GM18526 (cell line): ENCODE measurements around the gene ID1.

Source experiments
- POLR2A ChIP-seq: IDR thresholded peaks from 3 replicates; pipeline ENCODE4 v1.6.1; 2011; ENCODE audit not compliant: insufficient read length; ENCODE audit errors: extremely low read depth

The ID1 gene

GRCh38 chr20:31570021-31570463 is 35.0 kb upstream of the ID1 start:
- no peak for TF ChIP-seq POLR2A

- TF ChIP-seq POLR2A = no peak
These were observed 34.1 kb upstream of the ID1 start for GRCh38 chr20:31570735-31571617.

DNA sequence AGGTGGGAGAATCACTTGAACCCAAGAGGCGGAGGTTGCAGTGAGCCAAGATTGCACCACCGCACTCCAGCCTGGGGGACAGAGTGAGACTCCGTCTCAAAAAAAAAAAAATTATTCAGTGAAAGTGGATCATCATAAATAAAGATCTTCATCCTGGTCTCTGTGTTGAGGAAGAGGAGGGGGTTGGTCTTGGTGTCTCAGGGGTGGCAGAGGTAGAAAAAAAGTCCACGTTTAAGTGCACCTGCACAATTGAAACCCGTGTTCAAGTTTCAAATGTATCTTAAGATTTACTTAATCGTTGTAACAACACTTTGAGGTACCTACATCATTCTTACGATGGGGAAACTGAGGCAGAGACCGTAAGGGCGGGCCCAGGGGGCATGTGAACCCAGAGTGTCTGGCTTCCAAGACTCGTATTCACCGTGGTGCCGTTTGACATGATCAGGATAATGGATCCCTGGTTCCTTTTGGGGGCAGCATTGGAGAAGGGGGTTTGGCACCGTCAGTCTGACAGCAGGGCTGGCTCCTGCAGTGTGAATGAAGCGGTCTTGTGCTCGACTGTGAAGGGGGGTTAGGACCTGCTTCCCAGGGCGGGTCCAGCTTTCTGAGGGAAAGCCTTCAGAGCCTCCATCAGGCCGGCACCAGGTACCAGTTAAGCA is 32.9 kb upstream of the ID1 start:
- no peak for TF ChIP-seq POLR2A

GRCh38 chr20:31572701-31573554 is 32.2 kb upstream of the ID1 start:
- TF ChIP-seq POLR2A = peak; percentile 77

DNA sequence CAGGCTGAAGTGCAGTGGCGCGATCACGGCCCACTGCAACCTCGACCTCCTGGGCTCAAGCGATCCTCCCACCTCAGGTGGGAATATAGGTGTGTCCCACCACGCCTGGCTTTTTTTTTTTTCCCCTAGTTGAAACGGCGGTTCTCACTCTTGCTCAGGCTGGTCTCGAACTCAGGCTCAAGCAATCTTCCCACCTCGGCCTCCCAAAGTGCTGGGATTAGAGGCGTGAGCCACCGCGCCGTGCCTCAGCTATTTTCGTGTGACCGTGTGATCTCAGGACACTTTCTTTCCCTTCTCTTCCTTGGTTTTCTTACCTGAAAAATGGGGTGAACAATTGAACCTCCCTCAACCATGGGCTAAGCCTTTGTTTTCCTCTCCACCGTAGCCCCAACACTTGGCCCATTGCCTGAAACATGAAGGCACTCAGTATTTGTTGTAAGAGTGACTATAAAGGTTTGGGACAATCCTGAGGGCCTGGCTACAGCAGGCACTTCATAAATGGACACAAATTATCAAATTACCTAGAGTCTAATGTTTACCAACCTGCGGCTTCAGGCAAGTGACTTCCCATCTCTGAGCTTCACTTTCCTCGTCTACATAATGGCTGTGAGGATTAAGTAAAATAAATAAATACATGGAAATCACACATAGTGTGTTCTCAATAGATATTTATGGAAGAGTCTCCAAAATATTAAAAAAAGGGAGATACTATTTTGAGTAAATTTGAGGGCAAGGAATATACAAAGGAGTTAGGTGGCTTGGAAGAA is 31.4 kb upstream of the ID1 start:
- TF ChIP-seq POLR2A = no peak

DNA sequence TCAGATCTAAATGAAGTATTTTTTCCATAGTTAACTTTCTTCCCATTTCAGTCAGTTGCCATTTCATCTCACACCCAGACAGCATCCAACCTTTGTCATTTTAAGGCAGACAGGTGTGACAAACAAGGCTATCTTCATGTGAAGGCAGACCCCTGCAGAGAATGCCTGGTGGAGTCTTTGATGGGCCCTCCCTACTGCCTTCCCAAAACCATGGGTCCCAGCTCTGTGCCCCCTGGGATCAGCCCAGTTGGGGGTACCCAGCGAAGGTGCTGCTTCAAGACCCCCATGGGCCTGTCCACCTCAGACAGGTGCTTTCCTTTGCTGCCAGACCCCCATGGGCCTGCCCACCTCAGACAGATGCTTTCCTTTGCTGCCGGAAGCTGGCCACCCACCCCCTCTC is 28.3 kb upstream of the ID1 start:
- no peak for TF ChIP-seq POLR2A

DNA sequence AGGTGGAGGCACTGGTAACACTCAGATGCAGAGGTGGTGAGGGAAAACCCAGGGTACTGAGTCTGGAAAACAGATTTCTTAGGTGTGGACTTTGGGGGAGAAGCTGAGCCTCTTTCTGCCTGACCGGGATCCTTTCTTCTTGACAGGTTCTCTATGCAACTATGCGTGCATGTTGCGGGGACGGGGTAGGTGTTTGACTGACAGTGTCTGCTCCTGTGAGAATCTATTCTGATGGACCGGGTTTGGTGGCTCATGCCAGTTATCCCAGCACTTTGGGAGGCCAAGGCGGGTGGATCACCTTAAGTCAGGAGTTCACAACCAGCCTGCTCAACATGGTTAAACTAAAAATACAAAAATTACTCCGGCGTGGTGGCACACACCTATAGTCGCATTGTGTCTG is 27.9 kb upstream of the ID1 start:
- no peak for TF ChIP-seq POLR2A

- no peak for TF ChIP-seq POLR2A
These were observed 26.5 kb upstream of the ID1 start for GRCh38 chr20:31578448-31579138.

- no peak for TF ChIP-seq POLR2A
These were observed 25.8 kb upstream of the ID1 start for GRCh38 chr20:31579245-31579644.

- no peak for TF ChIP-seq POLR2A
These were observed 24.4 kb upstream of the ID1 start for GRCh38 chr20:31580706-31581105.

DNA sequence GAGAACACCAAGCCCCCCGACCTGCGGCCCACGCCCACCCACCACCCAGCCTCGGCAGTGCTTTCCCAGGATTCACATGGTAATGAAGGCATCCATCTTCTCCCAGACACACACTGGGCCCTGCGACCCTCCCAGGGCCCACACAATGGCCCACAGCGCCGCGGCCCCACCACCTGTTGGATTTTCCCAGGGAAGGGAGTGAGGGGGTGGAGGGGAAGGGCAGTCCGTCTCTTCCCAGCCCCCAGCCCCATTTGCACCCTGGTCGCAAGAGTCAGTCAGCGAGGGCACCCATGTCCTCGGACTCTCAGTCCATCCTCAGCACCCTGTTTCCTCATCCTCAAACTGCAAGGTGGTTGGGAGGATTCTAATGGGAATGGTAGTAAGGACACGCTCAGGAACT is 23.7 kb upstream of the ID1 start:
- TF ChIP-seq POLR2A = no peak

GRCh38 chr20:31587545-31588389 is 17.3 kb upstream of the ID1 start:
- TF ChIP-seq POLR2A = no peak

GRCh38 chr20:31590717-31591225 is 14.3 kb upstream of the ID1 start:
- no peak for TF ChIP-seq POLR2A
